Progenitor cell of endocrine pancreas (in vitro differentiated cells): ENCODE results near the gene PRG2. TPM values are rescaled to one million over a fixed set of nuclear protein-coding genes. Genes with fewer than 3 reads are reported as not detected.

ENCODE experiments used
- DNase-seq: peaks from one replicate; pipeline ENCODE4 v3.0.0; 2021; ENCODE audit warnings: low spot score; ENCODE audit not compliant: unreplicated experiment
- H3K27ac Mint-ChIP-seq: 2 replicates; pipeline ENCODE4 v1.8.0; 2021; ENCODE audit warnings: mild to moderate bottlenecking, moderate library complexity, mixed read lengths
- H3K27me3 Mint-ChIP-seq: 2 replicates; pipeline ENCODE4 v1.8.0; 2021; ENCODE audit warnings: mixed read lengths
- H3K36me3 Mint-ChIP-seq: 2 replicates; pipeline ENCODE4 v1.8.0; 2022; ENCODE audit warnings: mixed read lengths; ENCODE audit not compliant: insufficient read depth
- H3K4me1 Mint-ChIP-seq: 2 replicates; pipeline ENCODE4 v1.8.0; 2021; ENCODE audit warnings: low read depth, mixed read lengths
- H3K4me3 Mint-ChIP-seq: 2 replicates; pipeline ENCODE4 v1.8.0; 2021; ENCODE audit warnings: low read depth, mild to moderate bottlenecking, moderate library complexity, mixed read lengths
- H3K9me3 Mint-ChIP-seq: 2 replicates; pipeline ENCODE4 v1.8.0; 2021; ENCODE audit warnings: low read depth, mixed read lengths
- total RNA-seq: library from RNA; stranded (reverse); gene quantifications from 2 replicates; pipeline ENCODE4 v1.2.1, GENCODE V29; 2021
- TF ChIP-seq, protein P1 (sequence below): fragments of 200-600 bp; sonication (generic); IDR thresholded peaks from one replicate; pipeline ENCODE4 v1.5.0; 2021; ENCODE audit warnings: antibody characterized with exemption, mild to moderate bottlenecking; ENCODE audit not compliant: unreplicated experiment

PRG2 gene
- total RNA-seq, 1 donor from 2014 or later = not detected

DNA sequence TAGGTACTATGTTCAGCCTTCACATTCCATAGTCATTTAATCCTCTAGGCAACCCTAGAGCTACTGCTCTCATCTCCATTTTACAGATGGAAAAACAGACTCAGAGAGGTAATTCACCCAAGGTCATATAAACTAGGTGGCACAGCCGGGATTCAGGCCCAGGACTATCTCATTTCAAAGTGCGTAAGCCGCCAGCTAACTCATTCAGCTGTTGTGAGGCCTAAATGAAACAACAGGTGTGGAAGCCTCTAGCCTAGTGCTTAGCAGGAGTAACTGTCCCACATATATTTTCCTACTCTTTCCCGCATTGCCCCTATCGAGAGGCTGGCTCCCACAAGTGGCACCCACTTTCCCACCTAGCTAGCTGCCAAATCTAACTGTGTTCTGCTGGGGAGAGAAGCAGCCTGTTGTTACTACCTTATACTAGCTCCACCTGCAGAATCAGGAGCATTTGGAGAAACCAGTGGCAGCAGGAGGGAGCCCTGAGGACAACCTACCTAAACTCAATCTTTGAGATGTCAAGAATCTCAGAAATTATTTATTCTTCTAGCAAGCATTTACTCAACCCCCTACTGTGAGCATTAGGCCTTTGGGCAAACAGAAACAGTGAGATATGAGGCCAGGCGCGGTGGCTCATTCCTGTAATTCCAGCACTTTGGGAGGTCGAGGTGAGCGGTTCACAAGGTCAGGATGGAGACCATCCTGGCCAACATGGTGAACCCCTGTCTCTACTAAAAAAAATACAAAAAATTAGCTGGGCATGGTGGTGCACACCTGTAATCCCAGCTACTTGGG is 30.4 kb downstream of the PRG2 start:
- DNase-seq = no peak
- TF ChIP-seq, protein P1, sequence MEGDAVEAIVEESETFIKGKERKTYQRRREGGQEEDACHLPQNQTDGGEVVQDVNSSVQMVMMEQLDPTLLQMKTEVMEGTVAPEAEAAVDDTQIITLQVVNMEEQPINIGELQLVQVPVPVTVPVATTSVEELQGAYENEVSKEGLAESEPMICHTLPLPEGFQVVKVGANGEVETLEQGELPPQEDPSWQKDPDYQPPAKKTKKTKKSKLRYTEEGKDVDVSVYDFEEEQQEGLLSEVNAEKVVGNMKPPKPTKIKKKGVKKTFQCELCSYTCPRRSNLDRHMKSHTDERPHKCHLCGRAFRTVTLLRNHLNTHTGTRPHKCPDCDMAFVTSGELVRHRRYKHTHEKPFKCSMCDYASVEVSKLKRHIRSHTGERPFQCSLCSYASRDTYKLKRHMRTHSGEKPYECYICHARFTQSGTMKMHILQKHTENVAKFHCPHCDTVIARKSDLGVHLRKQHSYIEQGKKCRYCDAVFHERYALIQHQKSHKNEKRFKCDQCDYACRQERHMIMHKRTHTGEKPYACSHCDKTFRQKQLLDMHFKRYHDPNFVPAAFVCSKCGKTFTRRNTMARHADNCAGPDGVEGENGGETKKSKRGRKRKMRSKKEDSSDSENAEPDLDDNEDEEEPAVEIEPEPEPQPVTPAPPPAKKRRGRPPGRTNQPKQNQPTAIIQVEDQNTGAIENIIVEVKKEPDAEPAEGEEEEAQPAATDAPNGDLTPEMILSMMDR = no peak
- peaks cover 3% of the 10 kb centered on the region for H3K27me3 Mint-ChIP-seq
- H3K27ac Mint-ChIP-seq = peak overlapping the region; percentile 91
- no peak overlapping the region for H3K4me3 Mint-ChIP-seq
- H3K36me3 Mint-ChIP-seq = no peaks in the 10 kb centered on the region
- peaks cover 24% of the 10 kb centered on the region for H3K4me1 Mint-ChIP-seq
- peaks cover 3% of the 10 kb centered on the region for H3K9me3 Mint-ChIP-seq

DNA sequence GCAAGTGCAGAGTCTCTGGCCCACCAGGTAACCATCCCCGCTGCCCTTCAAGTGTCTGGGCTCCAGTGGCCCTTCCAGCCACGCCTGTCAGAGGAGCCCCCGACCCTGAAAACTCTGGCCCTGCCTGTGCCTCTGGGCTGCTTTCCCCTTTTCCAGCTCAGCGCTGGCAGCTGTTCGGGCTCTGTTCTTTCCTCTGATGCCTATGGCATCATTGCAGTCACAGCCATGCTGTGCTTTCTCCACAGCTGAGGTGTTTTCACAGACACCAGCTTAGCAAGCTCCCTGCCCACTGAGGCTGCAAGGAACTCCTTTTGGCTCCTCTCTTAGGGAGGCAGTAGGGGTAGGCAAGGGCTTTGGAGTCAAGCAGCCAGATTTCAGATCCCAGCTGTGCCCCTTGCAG is 31.1 kb downstream of the PRG2 start:
- Mint-ChIP-seq H3K9me3 (peaks cover 3% of the 10 kb centered on the region), H3K4me3 (no peak overlapping the region), H3K27me3 (peaks cover 3% of the 10 kb centered on the region), H3K36me3 (no peaks in the 10 kb centered on the region), H3K27ac (no peak overlapping the region), H3K4me1 (peaks cover 21% of the 10 kb centered on the region)
- TF ChIP-seq, protein P1 = no peak
- DNase-seq = no peak

DNA sequence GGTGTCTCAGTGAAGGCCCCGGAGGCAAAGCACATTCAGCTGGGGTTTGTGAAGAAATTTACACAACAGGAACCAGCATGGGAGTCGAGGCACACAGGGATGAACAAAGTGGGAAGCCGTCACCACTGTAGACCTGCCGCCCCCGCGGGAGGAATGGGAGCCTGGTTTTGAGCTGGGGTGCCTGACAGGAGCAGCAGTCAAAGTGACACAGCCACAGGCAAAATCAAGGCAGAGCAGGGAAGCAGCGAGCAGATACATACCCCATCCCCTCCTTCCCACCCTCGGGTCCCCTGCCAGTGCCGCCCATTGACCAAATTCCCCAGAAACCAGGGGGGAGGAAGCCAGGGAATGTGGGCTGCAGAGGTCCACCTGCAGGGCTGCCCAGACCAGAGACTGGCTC is 31.5 kb downstream of the PRG2 start:
- peaks cover 21% of the 10 kb centered on the region for H3K4me1 Mint-ChIP-seq
- TF ChIP-seq, protein P1 = no peak
- no peaks in the 10 kb centered on the region for H3K36me3 Mint-ChIP-seq
- peaks cover 3% of the 10 kb centered on the region for H3K9me3 Mint-ChIP-seq
- H3K27ac Mint-ChIP-seq = peak overlapping the region; percentile 13
- no peak for DNase-seq
- no peak overlapping the region for H3K4me3 Mint-ChIP-seq
- peaks cover 3% of the 10 kb centered on the region for H3K27me3 Mint-ChIP-seq

DNA sequence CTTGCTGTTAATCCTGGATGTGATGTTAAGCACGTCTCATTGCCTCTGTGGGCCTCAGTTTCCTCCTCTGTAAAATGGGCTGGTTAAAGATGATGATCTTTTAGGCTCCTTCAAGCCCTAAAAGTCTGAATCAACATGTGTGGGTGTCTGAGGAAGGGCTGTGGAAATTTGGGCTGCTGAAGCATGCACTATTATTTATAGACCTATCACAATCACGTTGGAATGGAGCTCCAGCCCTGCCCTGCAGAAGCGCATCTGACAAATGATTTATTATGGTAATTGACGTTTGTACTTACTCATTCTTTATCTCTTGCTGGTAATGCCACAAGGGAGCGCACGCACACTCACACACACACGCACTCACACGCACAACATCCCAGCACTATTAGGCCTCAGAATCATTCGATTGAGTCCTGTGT is 31.9 kb downstream of the PRG2 start:
- peak overlapping the region; percentile 13 for H3K27ac Mint-ChIP-seq
- TF ChIP-seq, protein P1 = no peak
- H3K27me3 Mint-ChIP-seq = peaks cover 3% of the 10 kb centered on the region
- H3K9me3 Mint-ChIP-seq = peaks cover 3% of the 10 kb centered on the region
- H3K4me3 Mint-ChIP-seq = no peak overlapping the region
- H3K4me1 Mint-ChIP-seq = peaks cover 21% of the 10 kb centered on the region
- DNase-seq = no peak
- no peaks in the 10 kb centered on the region for H3K36me3 Mint-ChIP-seq

DNA sequence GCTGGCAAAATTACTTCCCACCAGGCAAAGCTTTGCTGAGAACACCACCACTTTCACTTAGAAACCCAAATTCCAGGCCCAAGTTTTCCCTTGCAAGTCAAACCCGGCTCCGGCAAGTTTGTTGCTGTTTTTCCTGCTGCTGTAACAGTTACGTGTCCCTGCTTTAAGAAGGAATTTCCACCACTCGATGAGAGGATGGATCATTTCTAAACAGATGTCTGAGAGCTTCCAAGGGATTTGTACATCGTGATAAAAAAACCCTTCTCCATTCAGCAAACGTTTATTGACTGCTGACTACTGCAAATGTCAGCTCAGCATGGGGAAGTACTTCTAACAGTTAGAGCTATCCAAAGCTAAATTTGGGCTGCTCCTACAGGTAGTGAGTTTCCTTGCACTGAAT is 32.6 kb downstream of the PRG2 start:
- peaks cover 3% of the 10 kb centered on the region for H3K27me3 Mint-ChIP-seq
- no peak overlapping the region for H3K27ac Mint-ChIP-seq
- H3K9me3 Mint-ChIP-seq = peaks cover 3% of the 10 kb centered on the region
- no peak for DNase-seq
- no peaks in the 10 kb centered on the region for H3K36me3 Mint-ChIP-seq
- TF ChIP-seq, protein P1 = no peak
- no peak overlapping the region for H3K4me3 Mint-ChIP-seq
- peaks cover 23% of the 10 kb centered on the region for H3K4me1 Mint-ChIP-seq
